GM19438 (cell line): Measurements from ENCODE around the gene FAM171A1.

ENCODE experiments used
- ATAC-seq: cut with Tn5 transposase; IDR thresholded peaks from one replicate; pipeline ENCODE4 v1.9.1; 2021; ENCODE audit warnings: low read depth; ENCODE audit not compliant: unreplicated experiment

Gene FAM171A1

GRCh38 chr10:15253951-15254807 is 116.9 kb downstream of the FAM171A1 start:
- ATAC-seq = peak; percentile 23

GRCh38 chr10:15252396-15252795 is 118.7 kb downstream of the FAM171A1 start:
- ATAC-seq = no peak

GRCh38 chr10:15251791-15252380 is 119.2 kb downstream of the FAM171A1 start:
- no peak for ATAC-seq

GRCh38 chr10:15245530-15245929 is 125.6 kb downstream of the FAM171A1 start:
- no peak for ATAC-seq

GRCh38 chr10:15244635-15245197 is 126.4 kb downstream of the FAM171A1 start:
- no peak for ATAC-seq

GRCh38 chr10:15242261-15242840 is 128.7 kb downstream of the FAM171A1 start:
- no peak for ATAC-seq

- ATAC-seq = no peak
These were observed 129.8 kb downstream of the FAM171A1 start for GRCh38 chr10:15241306-15241705.

- no peak for ATAC-seq
These were observed 132.3 kb downstream of the FAM171A1 start for GRCh38 chr10:15238555-15239335.

GRCh38 chr10:15237351-15237750 is 133.7 kb downstream of the FAM171A1 start:
- ATAC-seq = no peak

GRCh38 chr10:15236340-15236739 is 134.7 kb downstream of the FAM171A1 start:
- ATAC-seq = no peak

GRCh38 chr10:15232279-15232678 is 138.8 kb downstream of the FAM171A1 start:
- no peak for ATAC-seq

- ATAC-seq = no peak
These were observed 139.7 kb downstream of the FAM171A1 start for GRCh38 chr10:15231426-15231825.

GRCh38 chr10:15230257-15230656 is 140.8 kb downstream of the FAM171A1 start:
- ATAC-seq = no peak

- no peak for ATAC-seq
These were observed 141.8 kb downstream of the FAM171A1 start for GRCh38 chr10:15229268-15229667.

GRCh38 chr10:15228426-15228825 is 142.7 kb downstream of the FAM171A1 start:
- ATAC-seq = no peak

- ATAC-seq = no peak
These were observed 143.3 kb downstream of the FAM171A1 start for GRCh38 chr10:15227611-15228372.

GRCh38 chr10:15225511-15225910 is 145.6 kb downstream of the FAM171A1 start:
- ATAC-seq = no peak

GRCh38 chr10:15224948-15225347 is 146.1 kb downstream of the FAM171A1 start:
- no peak for ATAC-seq

- ATAC-seq = no peak
These were observed 147.9 kb downstream of the FAM171A1 start for GRCh38 chr10:15223174-15223573.

- no peak for ATAC-seq
These were observed 148.6 kb downstream of the FAM171A1 start for GRCh38 chr10:15222511-15222910.
